ENCODE measurements around the gene ZNF444.
A peak's percentile ranks its signal among the peaks of the same experiment; 100 is the strongest.
"Not testable (repeated sequence)": the region's sequence is repeated elsewhere in the genome, so short reads cannot be mapped to it uniquely, and the experiment has no call there.

ZNF444 gene

GRCh38 chr19:56148096-56148495 is 7.0 kb downstream of the ZNF444 start:
- DNase-seq: no peak

DNA sequence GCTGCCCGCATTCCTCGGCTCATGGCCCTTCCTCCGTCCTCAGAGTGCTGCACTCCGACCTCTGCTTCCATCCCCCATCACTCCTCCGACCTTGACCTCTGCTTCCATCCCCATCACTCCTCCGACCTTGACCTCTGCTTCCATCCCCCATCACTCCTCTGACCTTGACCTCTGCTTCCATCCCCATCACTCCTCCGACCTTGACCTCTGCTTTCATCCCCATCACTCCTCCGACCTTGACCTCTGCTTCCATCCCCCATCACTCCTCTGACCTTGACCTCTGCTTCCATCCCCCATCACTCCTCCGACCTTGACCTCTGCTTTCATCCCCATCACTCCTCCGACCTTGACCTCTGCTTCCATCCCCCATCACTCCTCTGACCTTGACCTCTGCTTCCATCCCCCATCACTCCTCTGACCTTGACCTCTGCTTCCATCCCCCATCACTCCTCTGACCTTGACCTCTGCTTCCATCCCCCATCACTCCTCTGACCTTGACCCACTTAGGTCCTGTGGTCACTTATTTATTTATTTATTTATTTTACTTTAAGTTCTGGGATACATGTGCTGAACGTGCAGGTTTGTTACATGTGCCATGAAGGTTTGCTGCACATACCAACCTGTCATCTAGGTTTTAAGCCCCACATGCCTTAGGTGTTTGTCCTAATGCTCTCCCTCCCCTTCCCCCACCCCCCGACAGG is 8.0 kb downstream of the ZNF444 start:
- not testable (repeated sequence) for DNase-seq

GRCh38 chr19:56149656-56150038 is 8.6 kb downstream of the ZNF444 start:
- DNase-seq: no peak

GRCh38 chr19:56150358-56150757 is 9.3 kb downstream of the ZNF444 start:
- DNase-seq: no peak

- no peak for DNase-seq
Measured at GRCh38 chr19:56152644-56153043, 11.6 kb downstream of the ZNF444 start.

- DNase-seq: no peak
Measured at GRCh38 chr19:56153507-56153906, 12.4 kb downstream of the ZNF444 start.

DNA sequence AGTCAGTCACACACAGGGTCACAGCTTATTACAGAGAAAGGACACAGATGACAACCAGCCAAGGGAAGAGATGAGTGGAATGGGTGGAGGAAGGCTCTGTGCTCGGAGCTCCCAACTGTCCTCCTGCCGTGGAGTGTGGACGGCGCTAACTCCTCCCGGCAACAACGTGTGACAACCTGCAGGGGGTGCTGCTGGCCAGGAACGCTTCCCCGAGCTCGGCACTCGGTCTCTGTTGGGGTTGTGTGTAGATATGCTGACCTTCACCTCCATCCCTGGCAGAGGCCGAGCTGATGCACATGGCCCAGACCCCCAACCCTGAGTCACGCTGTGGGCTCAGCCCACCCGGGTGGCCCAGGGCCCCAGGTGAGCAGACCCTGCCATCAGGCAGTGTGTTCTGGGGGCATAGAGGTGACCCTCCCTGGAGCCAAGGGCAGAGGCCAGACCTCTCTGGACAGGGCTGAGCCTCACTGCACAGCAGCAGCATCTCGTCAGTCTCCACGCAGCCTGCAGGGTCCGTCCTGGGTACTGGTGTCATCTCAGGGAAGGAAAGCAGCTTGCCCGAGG is 14.1 kb downstream of the ZNF444 start:
- DNase-seq: no peak

GRCh38 chr19:56156768-56157167 is 15.7 kb downstream of the ZNF444 start:
- no peak for DNase-seq

- no peak for DNase-seq
Measured at GRCh38 chr19:56158170-56158757, 17.2 kb downstream of the ZNF444 start.

DNA sequence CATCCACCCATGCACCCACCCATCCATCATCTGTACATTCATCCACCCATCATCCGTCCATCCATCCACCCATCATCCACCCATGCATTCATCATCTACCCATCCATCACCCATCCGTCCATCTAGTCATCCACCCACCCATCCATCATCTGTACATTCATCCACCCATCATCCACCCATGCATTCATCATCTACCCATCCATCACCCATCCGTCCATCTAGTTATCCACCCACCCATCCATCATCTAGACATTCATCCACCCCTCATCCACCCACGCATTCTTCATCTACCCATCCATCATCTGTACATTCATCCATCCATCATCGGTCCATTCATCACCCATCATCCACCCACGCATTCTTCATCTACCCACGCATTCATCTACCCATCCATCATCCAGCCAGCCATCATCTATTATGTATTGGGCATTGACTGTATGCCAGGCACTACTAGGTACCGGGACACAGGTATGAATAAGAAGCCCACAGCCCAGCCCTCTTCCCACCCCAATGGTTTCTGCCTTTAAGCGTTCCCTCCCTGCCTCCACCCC is 18.0 kb downstream of the ZNF444 start:
- DNase-seq: no peak

- DNase-seq: no peak
Measured at GRCh38 chr19:56159622-56160271, 18.7 kb downstream of the ZNF444 start.

GRCh38 chr19:56161534-56161933 is 20.4 kb downstream of the ZNF444 start:
- DNase-seq: no peak

DNA sequence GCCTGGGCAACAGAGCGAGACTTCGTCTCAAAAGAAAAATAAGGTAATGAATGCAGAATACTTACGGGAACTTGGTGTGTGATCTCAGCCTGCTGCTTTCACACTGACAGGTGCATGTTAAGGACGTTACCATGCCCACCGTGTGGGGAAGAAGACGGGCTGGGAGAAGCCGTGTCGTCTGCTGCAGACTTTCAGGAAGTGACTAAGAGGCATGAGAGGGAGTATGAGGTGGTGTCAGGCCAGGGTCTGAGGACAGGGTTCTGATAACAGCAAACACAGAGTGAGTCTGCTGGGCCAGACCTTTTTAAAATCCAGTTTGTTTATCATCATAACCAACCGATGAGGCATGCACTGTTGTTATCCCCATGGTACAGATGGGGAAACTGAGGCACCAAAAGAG is 21.2 kb downstream of the ZNF444 start:
- peak; percentile 13 for DNase-seq

GRCh38 chr19:56163097-56163496 is 22.0 kb downstream of the ZNF444 start:
- no peak for DNase-seq

GRCh38 chr19:56167064-56167578 is 26.0 kb downstream of the ZNF444 start:
- no peak for DNase-seq

- DNase-seq: no peak
Measured at GRCh38 chr19:56170261-56170660, 29.2 kb downstream of the ZNF444 start.

- DNase-seq: no peak
Measured at GRCh38 chr19:56174086-56174485, 33.0 kb downstream of the ZNF444 start.

- DNase-seq: no peak
Measured at GRCh38 chr19:56174550-56174949, 33.5 kb downstream of the ZNF444 start.

- not testable (repeated sequence) for DNase-seq
Measured at GRCh38 chr19:56175861-56176307, 34.8 kb downstream of the ZNF444 start, which contains the start of gene GALP. Gene GALP, plus strand, starts transcription at chr19:56176008. Its CDS starts 1,101 bp downstream, at chr19:56177109.

DNA sequence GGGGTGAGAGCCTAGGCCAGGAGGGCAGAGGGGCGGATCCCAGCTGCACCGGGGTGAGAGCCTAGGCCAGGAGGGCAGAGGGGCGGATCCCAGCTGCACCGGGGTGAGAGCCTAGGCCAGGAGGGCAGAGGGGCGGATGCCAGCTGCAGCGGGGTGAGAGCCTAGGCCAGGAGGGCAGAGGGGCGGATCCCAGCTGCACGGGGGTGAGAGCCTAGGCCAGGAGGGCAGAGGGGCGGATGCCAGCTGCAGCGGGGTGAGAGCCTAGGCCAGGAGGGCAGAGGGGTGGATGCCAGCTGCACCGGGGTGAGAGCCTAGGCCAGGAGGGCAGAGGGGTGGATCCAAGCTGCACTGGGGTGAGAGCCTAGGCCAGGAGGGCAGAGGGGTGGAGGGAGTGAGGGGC is 35.2 kb downstream of the ZNF444 start:
- DNase-seq: not testable (repeated sequence)

DNA sequence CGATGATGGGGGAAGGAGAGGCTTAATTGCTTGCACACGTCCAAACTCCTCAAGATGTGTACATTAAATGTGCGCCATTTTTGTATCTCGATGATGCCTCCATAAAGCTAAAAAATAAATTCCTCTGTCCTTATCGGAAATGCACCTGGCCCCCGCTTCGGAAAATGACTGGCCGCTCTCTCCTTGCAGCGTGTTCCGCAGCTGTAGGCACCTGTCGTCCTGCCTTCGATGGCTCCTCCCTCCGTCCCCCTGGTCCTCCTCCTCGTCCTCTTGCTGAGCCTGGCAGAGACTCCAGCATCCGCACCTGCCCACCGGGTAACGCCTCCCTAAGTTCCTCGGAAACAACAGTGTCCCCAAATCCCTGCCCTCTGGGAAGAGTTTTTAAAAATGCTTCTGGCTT is 35.8 kb downstream of the ZNF444 start:
- DNase-seq: no peak

DNA sequence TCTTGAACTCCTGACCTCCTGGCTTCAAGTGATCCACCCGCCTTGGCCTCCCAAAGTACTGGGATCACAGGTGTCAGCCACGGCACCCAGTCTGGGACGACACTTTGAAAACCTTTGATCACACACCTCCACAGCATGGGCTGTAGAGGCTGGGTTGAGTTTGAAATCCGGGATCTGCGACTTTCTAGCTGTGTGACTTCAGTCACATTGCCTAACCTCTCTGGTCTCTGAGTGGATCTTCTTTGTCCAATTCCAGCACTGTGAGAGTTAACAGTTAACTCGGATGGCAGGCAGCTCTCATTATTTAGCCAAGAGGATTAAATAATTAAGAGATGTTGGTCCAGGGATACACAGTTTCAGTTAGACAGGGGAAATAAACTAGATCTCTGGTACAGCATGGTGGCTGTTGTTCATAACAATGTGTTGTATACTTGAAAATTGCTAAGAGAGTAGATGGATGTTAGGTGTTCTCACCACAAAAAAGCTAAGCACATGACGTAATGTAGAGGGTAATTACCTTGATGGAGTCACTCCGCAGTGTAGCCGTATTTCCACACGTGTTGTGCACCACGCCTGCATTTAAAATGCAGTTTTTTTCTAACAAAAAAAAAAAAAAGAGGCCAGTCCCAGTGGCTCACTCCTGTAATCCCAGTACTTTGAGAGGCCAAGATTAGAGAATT is 36.6 kb downstream of the ZNF444 start:
- no peak for DNase-seq

GRCh38 chr19:56189785-56190184 is 48.7 kb downstream of the ZNF444 start:
- DNase-seq: no peak

Measured in CD4-positive, alpha-beta T cell treated with Interleukin-6 for 4 hours (primary cell).